H1 (cell line): ENCODE results near the gene PLLP. TPM values are rescaled to one million over a fixed set of nuclear protein-coding genes. Genes with fewer than 3 reads are reported as not detected.

ENCODE experiments used
- BCL11A ChIP-seq, 2 experiments: IDR thresholded peaks; one replicate each; pipeline ENCODE4 v1.6.1; 2011; ENCODE audit warnings: low read depth in 2 of 2, low read length in 2 of 2, mild to moderate bottlenecking in 2 of 2
- CBX8 ChIP-seq: fragments of 300-800, 300-1000 bp; sonication (generic); IDR thresholded peaks from 2 replicates; pipeline ENCODE4 v1.7.1; 2016; ENCODE audit warnings: low read depth, low read length, borderline replicate concordance
- CHD1 ChIP-seq: IDR thresholded peaks from 2 replicates; pipeline ENCODE4 v1.6.1; 2012; ENCODE audit warnings: low read depth, low read length, improper control_type of control experiment
- CREB1 ChIP-seq: IDR thresholded peaks from 2 replicates; pipeline ENCODE4 v1.6.1; 2012; ENCODE audit warnings: inconsistent platforms
- EZH2 ChIP-seq: fragments of 200-600 bp; sonication (generic); IDR thresholded peaks from 2 replicates; pipeline ENCODE4 v1.7.1; 2012; ENCODE audit warnings: low read depth, mild to moderate bottlenecking, moderate library complexity, low read length, inconsistent platforms; ENCODE audit not compliant: severe bottlenecking
- GTF2F1 ChIP-seq: IDR thresholded peaks from 2 replicates; pipeline ENCODE4 v1.6.1; 2012; ENCODE audit warnings: low read depth, low read length, improper control_type of control experiment, borderline replicate concordance
- KDM4A ChIP-seq: IDR thresholded peaks from one replicate; pipeline ENCODE4 v1.7.1; 2012; ENCODE audit warnings: low read depth, mild to moderate bottlenecking, moderate library complexity, low read length, inconsistent platforms; ENCODE audit not compliant: severe bottlenecking
- RXRA ChIP-seq: IDR thresholded peaks from 2 replicates; pipeline ENCODE4 v1.6.1; 2011; ENCODE audit warnings: low read depth, mild to moderate bottlenecking, low read length, moderate library complexity; ENCODE audit not compliant: insufficient read depth
- SP1 ChIP-seq: IDR thresholded peaks from 2 replicates; pipeline ENCODE4 v1.6.1; 2011; ENCODE audit warnings: low read depth, low read length
- SP4 ChIP-seq: IDR thresholded peaks from 2 replicates; pipeline ENCODE4 v1.6.1; 2012; ENCODE audit warnings: low read length, inconsistent platforms
- TBP ChIP-seq: IDR thresholded peaks from 2 replicates; pipeline ENCODE4 v1.6.1; 2011; ENCODE audit warnings: low read depth, low read length, improper control_type of control experiment
- polyA plus RNA-seq, 7 experiments: library from polyadenylated mRNA; depleted of rRNA in 3 of 7; stranded (reverse) in 5 of 7; unstranded in 2 of 7; fragments of >200 nt in 5 of 7; fragments of 200-250 nt in 2 of 7; gene quantifications; 1 replicate in 5 of 7; 2 replicates in 1 of 7; 4 replicates in 1 of 7; pipeline versions ENCODE4 v1.2.1 to v1.2.3, GENCODE V29; 2011 to 2013; ENCODE audit warnings: missing spikeins in 2 of 7, mixed read lengths in 2 of 7
- total RNA-seq: library from RNA; stranded (reverse); fragmentation: NEBNext Ultra II Directional; extraction: Animal tissue kit (Norgen Biotek cat#: 25700); gene quantifications from 2 replicates; pipeline ENCODE4 v1.2.1, GENCODE V29; 2021
- TF ChIP-seq, protein P1 (sequence below): fragments of 300-600 bp; sonication (generic); IDR thresholded peaks from 2 replicates; pipeline ENCODE4 v1.7.1; 2012; ENCODE audit warnings: low read length, moderate library complexity, mild to moderate bottlenecking, inconsistent platforms; ENCODE audit not compliant: insufficient replicate concordance

Gene PLLP
- total and polyA plus RNA-seq, 2 of the 8 experiments (the other 6 are each of a cell fraction or from before 2014, with no cell fraction given): 2.9 to 10.6 TPM

DNA sequence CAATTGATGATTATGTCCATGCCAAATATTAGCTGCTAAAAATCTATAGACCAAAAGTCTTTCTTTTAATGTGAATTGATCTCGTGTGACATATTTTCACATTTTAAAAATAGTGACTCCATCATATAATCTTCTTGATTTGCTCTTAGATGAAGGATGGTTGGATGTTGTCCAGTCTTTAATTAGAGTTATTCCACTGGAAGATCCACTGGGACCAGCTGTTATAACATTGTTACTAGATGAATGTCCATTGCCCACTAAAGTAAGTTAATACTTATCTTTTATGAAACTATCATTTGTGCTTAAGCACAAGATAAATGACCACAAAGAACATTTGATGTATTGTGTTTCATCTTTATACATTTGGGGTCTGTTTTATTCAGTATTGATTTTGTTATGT, 75.5 kb downstream of the PLLP start (continued):
- TF ChIP-seq, protein P1, sequence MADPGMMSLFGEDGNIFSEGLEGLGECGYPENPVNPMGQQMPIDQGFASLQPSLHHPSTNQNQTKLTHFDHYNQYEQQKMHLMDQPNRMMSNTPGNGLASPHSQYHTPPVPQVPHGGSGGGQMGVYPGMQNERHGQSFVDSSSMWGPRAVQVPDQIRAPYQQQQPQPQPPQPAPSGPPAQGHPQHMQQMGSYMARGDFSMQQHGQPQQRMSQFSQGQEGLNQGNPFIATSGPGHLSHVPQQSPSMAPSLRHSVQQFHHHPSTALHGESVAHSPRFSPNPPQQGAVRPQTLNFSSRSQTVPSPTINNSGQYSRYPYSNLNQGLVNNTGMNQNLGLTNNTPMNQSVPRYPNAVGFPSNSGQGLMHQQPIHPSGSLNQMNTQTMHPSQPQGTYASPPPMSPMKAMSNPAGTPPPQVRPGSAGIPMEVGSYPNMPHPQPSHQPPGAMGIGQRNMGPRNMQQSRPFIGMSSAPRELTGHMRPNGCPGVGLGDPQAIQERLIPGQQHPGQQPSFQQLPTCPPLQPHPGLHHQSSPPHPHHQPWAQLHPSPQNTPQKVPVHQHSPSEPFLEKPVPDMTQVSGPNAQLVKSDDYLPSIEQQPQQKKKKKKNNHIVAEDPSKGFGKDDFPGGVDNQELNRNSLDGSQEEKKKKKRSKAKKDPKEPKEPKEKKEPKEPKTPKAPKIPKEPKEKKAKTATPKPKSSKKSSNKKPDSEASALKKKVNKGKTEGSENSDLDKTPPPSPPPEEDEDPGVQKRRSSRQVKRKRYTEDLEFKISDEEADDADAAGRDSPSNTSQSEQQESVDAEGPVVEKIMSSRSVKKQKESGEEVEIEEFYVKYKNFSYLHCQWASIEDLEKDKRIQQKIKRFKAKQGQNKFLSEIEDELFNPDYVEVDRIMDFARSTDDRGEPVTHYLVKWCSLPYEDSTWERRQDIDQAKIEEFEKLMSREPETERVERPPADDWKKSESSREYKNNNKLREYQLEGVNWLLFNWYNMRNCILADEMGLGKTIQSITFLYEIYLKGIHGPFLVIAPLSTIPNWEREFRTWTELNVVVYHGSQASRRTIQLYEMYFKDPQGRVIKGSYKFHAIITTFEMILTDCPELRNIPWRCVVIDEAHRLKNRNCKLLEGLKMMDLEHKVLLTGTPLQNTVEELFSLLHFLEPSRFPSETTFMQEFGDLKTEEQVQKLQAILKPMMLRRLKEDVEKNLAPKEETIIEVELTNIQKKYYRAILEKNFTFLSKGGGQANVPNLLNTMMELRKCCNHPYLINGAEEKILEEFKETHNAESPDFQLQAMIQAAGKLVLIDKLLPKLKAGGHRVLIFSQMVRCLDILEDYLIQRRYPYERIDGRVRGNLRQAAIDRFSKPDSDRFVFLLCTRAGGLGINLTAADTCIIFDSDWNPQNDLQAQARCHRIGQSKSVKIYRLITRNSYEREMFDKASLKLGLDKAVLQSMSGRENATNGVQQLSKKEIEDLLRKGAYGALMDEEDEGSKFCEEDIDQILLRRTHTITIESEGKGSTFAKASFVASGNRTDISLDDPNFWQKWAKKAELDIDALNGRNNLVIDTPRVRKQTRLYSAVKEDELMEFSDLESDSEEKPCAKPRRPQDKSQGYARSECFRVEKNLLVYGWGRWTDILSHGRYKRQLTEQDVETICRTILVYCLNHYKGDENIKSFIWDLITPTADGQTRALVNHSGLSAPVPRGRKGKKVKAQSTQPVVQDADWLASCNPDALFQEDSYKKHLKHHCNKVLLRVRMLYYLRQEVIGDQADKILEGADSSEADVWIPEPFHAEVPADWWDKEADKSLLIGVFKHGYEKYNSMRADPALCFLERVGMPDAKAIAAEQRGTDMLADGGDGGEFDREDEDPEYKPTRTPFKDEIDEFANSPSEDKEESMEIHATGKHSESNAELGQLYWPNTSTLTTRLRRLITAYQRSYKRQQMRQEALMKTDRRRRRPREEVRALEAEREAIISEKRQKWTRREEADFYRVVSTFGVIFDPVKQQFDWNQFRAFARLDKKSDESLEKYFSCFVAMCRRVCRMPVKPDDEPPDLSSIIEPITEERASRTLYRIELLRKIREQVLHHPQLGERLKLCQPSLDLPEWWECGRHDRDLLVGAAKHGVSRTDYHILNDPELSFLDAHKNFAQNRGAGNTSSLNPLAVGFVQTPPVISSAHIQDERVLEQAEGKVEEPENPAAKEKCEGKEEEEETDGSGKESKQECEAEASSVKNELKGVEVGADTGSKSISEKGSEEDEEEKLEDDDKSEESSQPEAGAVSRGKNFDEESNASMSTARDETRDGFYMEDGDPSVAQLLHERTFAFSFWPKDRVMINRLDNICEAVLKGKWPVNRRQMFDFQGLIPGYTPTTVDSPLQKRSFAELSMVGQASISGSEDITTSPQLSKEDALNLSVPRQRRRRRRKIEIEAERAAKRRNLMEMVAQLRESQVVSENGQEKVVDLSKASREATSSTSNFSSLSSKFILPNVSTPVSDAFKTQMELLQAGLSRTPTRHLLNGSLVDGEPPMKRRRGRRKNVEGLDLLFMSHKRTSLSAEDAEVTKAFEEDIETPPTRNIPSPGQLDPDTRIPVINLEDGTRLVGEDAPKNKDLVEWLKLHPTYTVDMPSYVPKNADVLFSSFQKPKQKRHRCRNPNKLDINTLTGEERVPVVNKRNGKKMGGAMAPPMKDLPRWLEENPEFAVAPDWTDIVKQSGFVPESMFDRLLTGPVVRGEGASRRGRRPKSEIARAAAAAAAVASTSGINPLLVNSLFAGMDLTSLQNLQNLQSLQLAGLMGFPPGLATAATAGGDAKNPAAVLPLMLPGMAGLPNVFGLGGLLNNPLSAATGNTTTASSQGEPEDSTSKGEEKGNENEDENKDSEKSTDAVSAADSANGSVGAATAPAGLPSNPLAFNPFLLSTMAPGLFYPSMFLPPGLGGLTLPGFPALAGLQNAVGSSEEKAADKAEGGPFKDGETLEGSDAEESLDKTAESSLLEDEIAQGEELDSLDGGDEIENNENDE: no peak
- TF ChIP-seq CBX8 (no peak), BCL11A (IDR thresholded peaks at IDR 0.05; ENCODE audit: low read depth in 2 of 2, low read length in 2 of 2) (no peak), RXRA (no peak), TBP (no peak), CHD1 (no peak), EZH2 (no peak), SP1 (no peak), KDM4A (no peak), GTF2F1 (no peak), SP4 (no peak), CREB1 (no peak)
- TF ChIP-seq, all 59 proteins: peak for 0
